Panc1 (cell line): Measurements from ENCODE around the gene HNRNPA2B1. TPM values are rescaled to one million over a fixed set of nuclear protein-coding genes. Genes with fewer than 3 reads are reported as not detected.

Source experiments
- ATAC-seq: fragments of 200-7000 bp; cut with Tn5 transposase; 2 replicates; pipeline ENCODE4 v1.9.1; 2020; ENCODE audit warnings: mild to moderate bottlenecking, moderate library complexity
- BruUV-seq: library from RNA; stranded (reverse); fragments of 400-500 nt; replicated peaks from 2 replicates; lab custom pipeline; 2021; lab: Mats Ljungman, UMichigan
- CTCF ChIA-PET: fragments of 300-600 bp; sonication (Branson Sonifier 250); formaldehyde crosslinking; loops from one replicate; lab custom pipeline; 2022; ENCODE audit warnings: antibody characterized with exemption; lab: Charles Lee
- POLR2A ChIA-PET: fragments of 300-600 bp; sonication (Branson Sonifier 250); formaldehyde crosslinking; loops from one replicate; lab custom pipeline; 2022; ENCODE audit warnings: antibody characterized with exemption; lab: Charles Lee
- DNase-seq: peaks from one replicate; pipeline ENCODE4 v3.0.0-alpha.2; 2010; ENCODE audit warnings: low read depth, low spot score
- H3K27ac ChIP-seq: 2 replicates; pipeline ENCODE4 v1.5.1; 2011; ENCODE audit warnings: mild to moderate bottlenecking, low read length, inconsistent platforms
- H3K27me3 ChIP-seq: fragments of 200-500 bp; sonication (Bioruptor generic); 2 replicates; pipeline ENCODE4 v1.6.0; 2014; ENCODE audit warnings: low read length, inconsistent platforms; ENCODE audit not compliant: control insufficient read depth, insufficient read depth
- H3K36me3 ChIP-seq: fragments of 200-500 bp; sonication (Bioruptor generic); 2 replicates; pipeline ENCODE4 v1.5.1; 2014; ENCODE audit warnings: inconsistent platforms, mild to moderate bottlenecking, low read length, moderate library complexity; ENCODE audit not compliant: control insufficient read depth, insufficient read depth
- H3K4me1 ChIP-seq: 2 replicates; pipeline ENCODE4 v1.5.1; 2011; ENCODE audit warnings: inconsistent platforms, mild to moderate bottlenecking, low read length, moderate library complexity; ENCODE audit not compliant: control insufficient read depth, insufficient read depth
- H3K4me3 ChIP-seq, 2 experiments: 2 replicates each; pipeline ENCODE4 v1.5.1; 2011 to 2012; ENCODE audit warnings: low read depth in 2 of 2, low read length in 2 of 2, mild to moderate bottlenecking in 2 of 2, inconsistent platforms in 1 of 2, moderate library complexity in 1 of 2
- H3K9me3 ChIP-seq: fragments of 200-500 bp; sonication (Bioruptor generic); 2 replicates; pipeline ENCODE4 v1.5.1; 2014; ENCODE audit warnings: low read depth, mild to moderate bottlenecking, inconsistent platforms, low read length, moderate library complexity; ENCODE audit not compliant: control insufficient read depth, insufficient read depth
- POLR2AphosphoS5 ChIP-seq: IDR thresholded peaks from 2 replicates; pipeline ENCODE4 v1.6.1; 2012; ENCODE audit warnings: mild to moderate bottlenecking, low read depth, low read length, moderate library complexity
- SIN3A ChIP-seq: IDR thresholded peaks from 2 replicates; pipeline ENCODE4 v1.6.1; 2012; ENCODE audit warnings: low read depth, mild to moderate bottlenecking, low read length, moderate library complexity, borderline replicate concordance; ENCODE audit not compliant: insufficient read depth
- TCF7L2 ChIP-seq: IDR thresholded peaks from 2 replicates; pipeline ENCODE4 v1.6.1; 2011; ENCODE audit warnings: mild to moderate bottlenecking, low read depth, low read length, inconsistent platforms
- in situ Hi-C: cut with HindIII; loops from 2 replicates; pipeline ENCODE4 v1.10.0; 2016; ENCODE audit warnings: low sequenced_read_pairs, low pct_unique_long_range_greater_than_20kb
- intact Hi-C: fragments of 100-400 bp; cut with micrococcal nuclease; formaldehyde crosslinking; loops from one replicate; pipeline ENCODE4 v1.10.0; 2022; ENCODE audit not compliant: unreplicated experiment
- total RNA-seq: library from RNA; stranded (reverse); gene quantifications from one replicate; pipeline ENCODE4 v1.2.1, GENCODE V29; 2021; ENCODE audit not compliant: unreplicated experiment
- TF ChIP-seq, protein P1 (sequence below): fragments of 450-650 bp; IDR thresholded peaks from 2 replicates; pipeline ENCODE4 v1.5.1; 2017; ENCODE audit warnings: mild to moderate bottlenecking
- TF ChIP-seq, protein P2 (sequence below), 2 experiments: IDR thresholded peaks; 2 replicates each; pipeline ENCODE4 v1.6.1; 2011 to 2012; ENCODE audit warnings: low read depth in 2 of 2, control low read depth in 1 of 2, low read length in 1 of 2, mild to moderate bottlenecking in 1 of 2, moderate library complexity in 1 of 2; ENCODE audit not compliant: insufficient read depth in 1 of 2

Gene HNRNPA2B1
- total RNA-seq, 1 experiment from 2014 or later: 819 TPM

DNA sequence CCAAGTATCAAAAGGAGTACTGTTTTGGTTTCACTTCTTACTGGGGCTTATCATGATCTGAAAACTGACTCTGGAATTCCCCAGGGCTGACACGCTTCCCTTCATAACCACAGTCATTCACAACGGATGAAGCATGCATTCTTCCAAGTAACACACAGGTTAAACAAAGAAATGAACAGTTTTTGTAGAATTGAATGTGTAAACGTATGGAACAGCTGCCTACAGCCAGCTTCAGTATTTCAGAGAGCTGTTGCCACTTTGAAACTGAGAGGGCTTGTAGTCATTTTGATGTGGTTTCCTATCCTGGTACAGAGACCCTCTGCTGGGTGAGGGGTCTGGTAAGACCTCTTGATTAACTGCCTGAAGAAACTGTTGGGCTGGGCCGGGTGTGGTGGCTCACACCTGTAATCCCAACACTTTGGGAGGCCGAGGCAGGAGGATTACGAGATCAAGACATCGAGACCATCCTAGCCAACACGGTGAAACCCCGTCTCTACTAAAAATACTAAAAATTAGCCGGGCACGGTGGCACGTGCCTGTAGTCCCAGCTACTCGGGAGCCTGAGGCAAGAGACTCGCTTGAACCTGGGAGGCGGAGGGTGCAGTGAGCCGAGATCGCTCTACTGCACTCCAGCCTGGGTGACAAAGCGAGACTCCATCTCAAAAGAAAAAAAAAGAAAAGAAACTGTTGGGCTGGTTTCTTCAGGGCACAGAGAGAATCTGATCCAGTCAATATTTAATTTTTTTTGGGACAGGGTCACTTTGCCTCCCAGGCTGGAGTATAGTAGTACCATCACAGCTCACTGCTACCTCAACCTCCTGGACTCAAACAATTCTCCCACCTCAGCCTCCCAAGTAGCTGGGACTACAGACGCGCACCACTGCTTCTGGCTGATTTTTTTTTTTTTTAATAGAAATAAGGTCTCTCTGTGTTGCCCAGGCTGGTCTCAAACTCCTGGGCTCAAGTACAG lies 43.8 kb downstream of the HNRNPA2B1 start:
- no peak for DNase-seq
- TSS peak; percentile 9 for BruUV-seq
- Histone ChIP-seq H3K27me3 (no peaks in the 10 kb centered on the region), H3K4me3 (peak overlapping the region; percentile 32 to 88), H3K9me3 (no peaks in the 10 kb centered on the region), H3K27ac (peak overlapping the region; percentile 95), H3K4me1 (peaks cover 59% of the 10 kb centered on the region), H3K36me3 (no peaks in the 10 kb centered on the region)
- in situ Hi-C loops (no loop called here), intact Hi-C loops (loop anchor here (10.0 kb wide), 1 partner anchor 262 kb away; no protein-coding TSS in a partner anchor)
- CTCF ChIA-PET: interaction anchor here (1.5 kb wide), 1 partner anchor 66 kb away, joined by 4 read pairs; no protein-coding TSS in a partner anchor
- POLR2A ChIA-PET: interaction anchor here (0.5 to 1.4 kb wide), 2 partner anchors 24 to 35 kb away, joined by 4 to 5 read pairs; no protein-coding TSS in a partner anchor
- peak; percentile 69 for ATAC-seq
- TF ChIP-seq, protein P1, sequence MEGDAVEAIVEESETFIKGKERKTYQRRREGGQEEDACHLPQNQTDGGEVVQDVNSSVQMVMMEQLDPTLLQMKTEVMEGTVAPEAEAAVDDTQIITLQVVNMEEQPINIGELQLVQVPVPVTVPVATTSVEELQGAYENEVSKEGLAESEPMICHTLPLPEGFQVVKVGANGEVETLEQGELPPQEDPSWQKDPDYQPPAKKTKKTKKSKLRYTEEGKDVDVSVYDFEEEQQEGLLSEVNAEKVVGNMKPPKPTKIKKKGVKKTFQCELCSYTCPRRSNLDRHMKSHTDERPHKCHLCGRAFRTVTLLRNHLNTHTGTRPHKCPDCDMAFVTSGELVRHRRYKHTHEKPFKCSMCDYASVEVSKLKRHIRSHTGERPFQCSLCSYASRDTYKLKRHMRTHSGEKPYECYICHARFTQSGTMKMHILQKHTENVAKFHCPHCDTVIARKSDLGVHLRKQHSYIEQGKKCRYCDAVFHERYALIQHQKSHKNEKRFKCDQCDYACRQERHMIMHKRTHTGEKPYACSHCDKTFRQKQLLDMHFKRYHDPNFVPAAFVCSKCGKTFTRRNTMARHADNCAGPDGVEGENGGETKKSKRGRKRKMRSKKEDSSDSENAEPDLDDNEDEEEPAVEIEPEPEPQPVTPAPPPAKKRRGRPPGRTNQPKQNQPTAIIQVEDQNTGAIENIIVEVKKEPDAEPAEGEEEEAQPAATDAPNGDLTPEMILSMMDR: no peak
- TF ChIP-seq SIN3A (peak; percentile 57; the same call in 1 of the 2 replicates), POLR2AphosphoS5 (peak; percentile 67; the same call in 1 of the 2 replicates), TCF7L2 (0 out of 2 replicates have a peak, but pooled peaks have one; percentile 27)
- TF ChIP-seq, protein P2, sequence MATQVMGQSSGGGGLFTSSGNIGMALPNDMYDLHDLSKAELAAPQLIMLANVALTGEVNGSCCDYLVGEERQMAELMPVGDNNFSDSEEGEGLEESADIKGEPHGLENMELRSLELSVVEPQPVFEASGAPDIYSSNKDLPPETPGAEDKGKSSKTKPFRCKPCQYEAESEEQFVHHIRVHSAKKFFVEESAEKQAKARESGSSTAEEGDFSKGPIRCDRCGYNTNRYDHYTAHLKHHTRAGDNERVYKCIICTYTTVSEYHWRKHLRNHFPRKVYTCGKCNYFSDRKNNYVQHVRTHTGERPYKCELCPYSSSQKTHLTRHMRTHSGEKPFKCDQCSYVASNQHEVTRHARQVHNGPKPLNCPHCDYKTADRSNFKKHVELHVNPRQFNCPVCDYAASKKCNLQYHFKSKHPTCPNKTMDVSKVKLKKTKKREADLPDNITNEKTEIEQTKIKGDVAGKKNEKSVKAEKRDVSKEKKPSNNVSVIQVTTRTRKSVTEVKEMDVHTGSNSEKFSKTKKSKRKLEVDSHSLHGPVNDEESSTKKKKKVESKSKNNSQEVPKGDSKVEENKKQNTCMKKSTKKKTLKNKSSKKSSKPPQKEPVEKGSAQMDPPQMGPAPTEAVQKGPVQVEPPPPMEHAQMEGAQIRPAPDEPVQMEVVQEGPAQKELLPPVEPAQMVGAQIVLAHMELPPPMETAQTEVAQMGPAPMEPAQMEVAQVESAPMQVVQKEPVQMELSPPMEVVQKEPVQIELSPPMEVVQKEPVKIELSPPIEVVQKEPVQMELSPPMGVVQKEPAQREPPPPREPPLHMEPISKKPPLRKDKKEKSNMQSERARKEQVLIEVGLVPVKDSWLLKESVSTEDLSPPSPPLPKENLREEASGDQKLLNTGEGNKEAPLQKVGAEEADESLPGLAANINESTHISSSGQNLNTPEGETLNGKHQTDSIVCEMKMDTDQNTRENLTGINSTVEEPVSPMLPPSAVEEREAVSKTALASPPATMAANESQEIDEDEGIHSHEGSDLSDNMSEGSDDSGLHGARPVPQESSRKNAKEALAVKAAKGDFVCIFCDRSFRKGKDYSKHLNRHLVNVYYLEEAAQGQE (IDR thresholded peaks at IDR 0.05; ENCODE audit: insufficient read depth in 1 of 2, low read depth in 2 of 2, low read length in 1 of 2): no peak

DNA sequence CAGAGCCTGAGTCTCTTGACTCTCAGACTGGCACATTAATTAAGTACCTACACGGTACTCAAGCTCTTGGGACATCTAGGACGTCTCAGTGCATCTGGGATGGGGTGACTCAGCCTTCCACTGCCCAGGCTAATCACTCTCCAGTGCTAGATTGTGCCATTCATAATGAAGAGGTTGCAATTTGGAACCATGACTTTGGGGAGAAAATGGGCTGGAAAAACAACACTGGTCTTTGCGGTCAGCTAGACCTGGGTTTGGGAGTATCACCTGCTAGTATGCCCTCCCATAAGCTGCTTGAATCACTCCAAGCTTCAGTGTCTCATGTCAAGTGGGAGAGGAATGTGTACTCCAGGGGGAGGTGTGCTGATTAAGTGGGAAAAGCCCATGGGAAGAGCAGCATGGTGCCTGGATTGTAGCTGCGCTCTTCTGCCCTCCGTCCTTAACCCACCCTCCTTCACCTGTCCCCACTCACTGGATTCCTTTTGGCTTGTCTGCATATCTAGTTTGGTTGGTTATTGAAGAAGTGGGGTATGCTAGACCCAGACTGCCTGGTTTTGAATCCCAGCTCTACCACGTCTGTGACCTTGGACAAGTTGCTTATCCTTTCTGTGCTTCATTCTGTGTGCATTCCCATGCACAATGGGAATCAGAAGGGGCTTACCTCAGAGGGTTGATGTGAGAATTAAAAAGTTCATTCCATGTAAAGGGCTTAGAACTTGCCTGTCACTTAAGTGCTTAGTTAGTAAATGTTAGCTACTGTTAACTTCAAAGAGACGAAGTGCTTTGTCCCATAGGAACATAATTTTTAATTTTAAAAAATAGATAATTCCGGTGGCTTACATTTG lies 44.8 kb downstream of the HNRNPA2B1 start:
- H3K36me3 ChIP-seq: no peaks in the 10 kb centered on the region
- no peaks in the 10 kb centered on the region for H3K9me3 ChIP-seq
- DNase-seq (no peak), ATAC-seq (peak; percentile 40)
- H3K4me1 ChIP-seq: peaks cover 54% of the 10 kb centered on the region
- TF ChIP-seq, protein P1: no peak; the same call in 1 of the 2 replicates
- TF ChIP-seq, protein P2 (IDR thresholded peaks at IDR 0.05; ENCODE audit: insufficient read depth in 1 of 2, low read depth in 2 of 2, low read length in 1 of 2): no peak
- 0 out of 2 replicates have a peak, but pooled peaks have one; percentile 50 for TF ChIP-seq SIN3A
- 0 out of 2 replicates have a peak, but pooled peaks have one; percentile 8 for TF ChIP-seq TCF7L2
- TF ChIP-seq POLR2AphosphoS5: peak; percentile 15
- BruUV-seq: no TSS peak
- peak overlapping the region; percentile 32 to 88 for H3K4me3 ChIP-seq
- in situ Hi-C loops (no loop called here), intact Hi-C loops (loop anchor here (10.0 kb wide), 1 partner anchor 261 kb away; no protein-coding TSS in a partner anchor)
- peak overlapping the region; percentile 95 for H3K27ac ChIP-seq
- CTCF ChIA-PET: interaction anchor here (1.5 kb wide), 1 partner anchor 65 kb away, joined by 4 read pairs; no protein-coding TSS in a partner anchor
- no peaks in the 10 kb centered on the region for H3K27me3 ChIP-seq
- POLR2A ChIA-PET: interaction anchor here (0.6 to 1.4 kb wide), 4 partner anchors 36 to 631 kb away, joined by 3 to 4 read pairs (median 4); no protein-coding TSS in a partner anchor
